PC-9 (cell line): ENCODE data around the gene ANKRA2. TPM values are rescaled to one million over a fixed set of nuclear protein-coding genes. Genes with fewer than 3 reads are reported as not detected.

Experiments used
- BruUV-seq: library from RNA; stranded (reverse); fragments of 400-500 nt; replicated peaks from 2 replicates; lab custom pipeline; 2021; lab: Mats Ljungman, UMichigan
- CTCF ChIA-PET: fragments of 300-600 bp; sonication (Branson Sonifier 250); formaldehyde crosslinking; loops from one replicate; lab custom pipeline; 2022; ENCODE audit warnings: antibody characterized with exemption; lab: Charles Lee
- POLR2A ChIA-PET: fragments of 300-600 bp; sonication (Branson Sonifier 250); formaldehyde crosslinking; loops from one replicate; lab custom pipeline; 2022; ENCODE audit warnings: antibody characterized with exemption; ENCODE audit not compliant: unreplicated experiment; lab: Charles Lee
- DNase-seq, 2 experiments: peaks; one replicate each; pipeline versions ENCODE4 v3.0.0 to v3.0.0-alpha.2; 2015 to 2022; ENCODE audit warnings: mixed read lengths in 1 of 2
- H2AFZ ChIP-seq: fragments of 200-600 bp; sonication (generic); 2 replicates; pipeline ENCODE4 v1.8.1; 2017; ENCODE audit warnings: antibody characterized with exemption
- H3F3A ChIP-seq: fragments of 200-600 bp; sonication (generic); 2 replicates; pipeline ENCODE4 v1.8.1; 2017; ENCODE audit warnings: antibody characterized with exemption, mild to moderate bottlenecking, low read depth; ENCODE audit not compliant: insufficient read depth
- H3K27ac ChIP-seq: fragments of 200-600 bp; sonication (generic); 2 replicates; pipeline ENCODE4 v1.6.1; 2016; ENCODE audit warnings: mixed run types
- H3K27me3 ChIP-seq: fragments of 200-600 bp; sonication (generic); 2 replicates; pipeline ENCODE4 v1.6.1; 2016; ENCODE audit warnings: low read depth, mixed run types; ENCODE audit not compliant: insufficient read depth
- H3K36me3 ChIP-seq: fragments of 200-600 bp; sonication (generic); 2 replicates; pipeline ENCODE4 v1.6.1; 2016; ENCODE audit warnings: low read depth, mixed run types
- H3K4me1 ChIP-seq: fragments of 200-600 bp; sonication (generic); replicated peaks from 2 replicates; pipeline ENCODE4 v1.6.1; 2016; ENCODE audit warnings: mixed run types; ENCODE audit not compliant: insufficient read depth
- H3K4me2 ChIP-seq: fragments of 200-600 bp; sonication (generic); 2 replicates; pipeline ENCODE4 v1.6.1; 2017; ENCODE audit warnings: mixed run types
- H3K4me3 ChIP-seq: fragments of 200-600 bp; sonication (generic); 2 replicates; pipeline ENCODE4 v1.6.1; 2016; ENCODE audit warnings: mixed run types
- H3K79me2 ChIP-seq: fragments of 200-600 bp; sonication (generic); 2 replicates; pipeline ENCODE4 v1.6.1; 2017; ENCODE audit warnings: low read depth, mixed run types
- H3K9me2 ChIP-seq: fragments of 200-600 bp; sonication (generic); 2 replicates; pipeline ENCODE4 v1.8.1; 2017; ENCODE audit warnings: mild to moderate bottlenecking; ENCODE audit not compliant: insufficient read depth
- H3K9me3 ChIP-seq: fragments of 200-600 bp; sonication (generic); 2 replicates; pipeline ENCODE4 v1.8.1; 2016; ENCODE audit warnings: low read depth; ENCODE audit not compliant: insufficient read depth
- H4K20me1 ChIP-seq: fragments of 200-600 bp; sonication (generic); 2 replicates; pipeline ENCODE4 v1.8.1; 2017; ENCODE audit not compliant: insufficient read depth
- CTCF ChIP-seq: fragments of 200-600 bp; sonication (generic); conservative IDR thresholded peaks from 2 replicates; pipeline ENCODE4 v1.6.1; 2017; ENCODE audit warnings: mixed run types, antibody characterized with exemption, mild to moderate bottlenecking, moderate library complexity
- EZH2 ChIP-seq: fragments of 200-600 bp; sonication (generic); IDR thresholded peaks from 2 replicates; pipeline ENCODE4 v1.8.0; 2017; ENCODE audit warnings: antibody characterized with exemption, low read depth
- intact Hi-C: fragments of 100-400 bp; cut with micrococcal nuclease; formaldehyde crosslinking; loops from one replicate; pipeline ENCODE4 v1.10.0; 2022; ENCODE audit not compliant: unreplicated experiment
- total RNA-seq: library from RNA; stranded (reverse); gene quantifications from 2 replicates; pipeline ENCODE4 v1.2.3, GENCODE V29; 2021

The ANKRA2 gene
- total RNA-seq, 1 experiment from 2014 or later: 15.5 TPM

GRCh38 chr5:73552642-73553041, 12.8 kb downstream of the ANKRA2 start:
- no peak overlapping the region for H3K4me2 ChIP-seq
- intact Hi-C loops: no loop called here
- H3K27me3 ChIP-seq: no peaks in the 10 kb centered on the region
- ChIA-PET POLR2A (no interaction called here), CTCF (no interaction called here)
- H3K9me2 ChIP-seq: no peaks in the 10 kb centered on the region
- no peak overlapping the region for H2AFZ ChIP-seq
- BruUV-seq: no TSS peak
- no peaks in the 10 kb centered on the region for H3K36me3 ChIP-seq
- H3K4me3 ChIP-seq: no peak overlapping the region
- no peak overlapping the region; the same call in 1 of the 2 replicates for H3K27ac ChIP-seq
- no peaks in the 10 kb centered on the region; the same call in 1 of the 2 replicates for H3F3A ChIP-seq
- no peaks in the 10 kb centered on the region for H4K20me1 ChIP-seq
- no peaks in the 10 kb centered on the region for H3K9me3 ChIP-seq
- no peak for DNase-seq
- no peak for TF ChIP-seq CTCF
- no peak for TF ChIP-seq EZH2
- H3K4me1 ChIP-seq: no peaks in the 10 kb centered on the region
- H3K79me2 ChIP-seq: no peaks in the 10 kb centered on the region

- ChIA-PET CTCF (no interaction called here), POLR2A (no interaction called here)
- Histone ChIP-seq H4K20me1 (no peaks in the 10 kb centered on the region), H3K4me1 (no peaks in the 10 kb centered on the region), H2AFZ (no peak overlapping the region), H3K9me2 (no peaks in the 10 kb centered on the region), H3K36me3 (no peaks in the 10 kb centered on the region), H3F3A (no peaks in the 10 kb centered on the region; the same call in 1 of the 2 replicates), H3K27ac (no peak overlapping the region), H3K9me3 (no peaks in the 10 kb centered on the region), H3K4me3 (no peak overlapping the region), H3K79me2 (no peaks in the 10 kb centered on the region), H3K4me2 (no peak overlapping the region), H3K27me3 (no peaks in the 10 kb centered on the region)
- intact Hi-C loops: no loop called here
- TF ChIP-seq EZH2: no peak
- no peak for TF ChIP-seq CTCF
- no peak for DNase-seq
- no TSS peak for BruUV-seq
These were observed 15.4 kb downstream of the ANKRA2 start for GRCh38 chr5:73550016-73550415.

GRCh38 chr5:73545403-73545779, 20.0 kb downstream of the ANKRA2 start:
- H4K20me1 ChIP-seq: no peaks in the 10 kb centered on the region
- H3K27ac ChIP-seq: no peak overlapping the region
- H3K36me3 ChIP-seq: no peaks in the 10 kb centered on the region
- CTCF ChIA-PET: no interaction called here
- no peak overlapping the region for H3K4me2 ChIP-seq
- no peak overlapping the region for H2AFZ ChIP-seq
- H3K79me2 ChIP-seq: no peaks in the 10 kb centered on the region
- no peaks in the 10 kb centered on the region for H3K9me2 ChIP-seq
- intact Hi-C loops: loop anchor here (10.0 kb wide), 1 partner anchor 591 kb away; the partner anchor contains the start of gene FCHO2
- peaks cover 24% of the 10 kb centered on the region for H3K4me1 ChIP-seq
- BruUV-seq: no TSS peak
- H3K4me3 ChIP-seq: no peak overlapping the region
- DNase-seq: no peak
- H3K27me3 ChIP-seq: no peaks in the 10 kb centered on the region
- no peaks in the 10 kb centered on the region; the same call in 1 of the 2 replicates for H3K9me3 ChIP-seq
- POLR2A ChIA-PET: no interaction called here
- H3F3A ChIP-seq: peaks cover 20% of the 10 kb centered on the region
- no peak for TF ChIP-seq CTCF
- TF ChIP-seq EZH2: no peak
